Activated CD8-positive, alpha-beta memory T cell treated with anti-CD3 and anti-CD28 coated beads, Interleukin-2, amount 50 U/mL, for 48 hours (primary cell): ENCODE results near the gene WBP2NL.
"Not testable (repeated sequence)": the region's sequence is repeated elsewhere in the genome, so short reads cannot be mapped to it uniquely, and the experiment has no call there.

Source experiments
- DNase-seq: peaks from one replicate; pipeline ENCODE4 v3.0.0-alpha.2; 2020

Gene WBP2NL

DNA sequence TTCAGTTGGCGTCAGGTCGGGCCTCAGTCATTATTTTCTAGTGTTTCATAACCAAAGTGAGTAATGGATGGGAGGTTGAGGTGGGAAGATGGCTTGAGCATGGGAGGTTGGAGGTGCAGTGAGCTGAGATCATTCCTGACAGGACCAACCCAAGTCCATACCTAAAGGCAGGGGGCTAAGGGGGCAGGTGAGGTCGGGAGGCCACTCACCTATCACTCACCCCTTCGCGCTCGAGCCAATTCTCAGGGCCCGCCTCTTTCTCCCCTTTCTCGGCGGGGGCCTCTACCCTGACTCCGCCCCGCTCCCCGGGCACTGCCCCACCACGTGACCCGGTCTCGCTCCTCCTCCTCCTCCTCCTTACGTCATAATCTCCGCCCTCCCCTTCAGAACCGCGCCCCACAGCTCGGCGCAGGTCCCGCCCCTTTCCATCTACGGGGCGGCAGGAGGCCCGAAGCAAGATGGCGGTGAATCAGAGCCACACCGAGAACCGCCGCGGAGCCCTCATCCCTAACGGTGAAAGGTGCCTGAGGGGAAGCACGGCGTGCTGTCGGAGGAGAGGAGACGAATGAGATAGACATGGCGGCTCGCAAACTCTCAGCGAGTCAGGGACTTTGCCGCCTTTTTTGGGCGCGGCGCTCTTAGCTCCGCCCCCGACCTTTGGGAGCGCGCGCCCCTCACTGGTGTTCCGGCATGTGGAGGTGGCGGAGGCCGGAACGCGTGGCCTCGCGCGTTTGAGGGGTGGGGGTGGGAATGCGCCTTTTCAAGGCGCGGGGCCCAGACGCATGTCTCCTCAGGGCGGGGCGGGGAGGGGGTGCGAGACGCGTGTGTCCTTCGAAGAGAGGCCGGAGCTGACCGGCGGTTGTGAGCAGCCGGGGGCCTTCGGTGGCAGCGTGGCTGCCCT lies at the start of gene WBP2NL:
Gene WBP2NL, plus strand, starts transcription at position 428 of the 901 bp plus-strand sequence. Its CDS starts 31 bp downstream, at position 459.
- DNase-seq, result peak; percentile 89

GRCh38 chr22:41948928-41949296 lies 49.7 kb upstream of the WBP2NL start:
- DNase-seq, result not testable (repeated sequence)

GRCh38 chr22:41949297-41949965 lies 49.2 kb upstream of the WBP2NL start:
- DNase-seq, result no peak

- DNase-seq, result no peak
These were observed 46.6 kb upstream of the WBP2NL start, which contains the start of gene SMIM45 for GRCh38 chr22:41951898-41952474. SMIM45 (plus strand) TSS chr22:41952150.

- DNase-seq, result no peak
These were observed 45.9 kb upstream of the WBP2NL start for GRCh38 chr22:41952713-41953112.

DNA sequence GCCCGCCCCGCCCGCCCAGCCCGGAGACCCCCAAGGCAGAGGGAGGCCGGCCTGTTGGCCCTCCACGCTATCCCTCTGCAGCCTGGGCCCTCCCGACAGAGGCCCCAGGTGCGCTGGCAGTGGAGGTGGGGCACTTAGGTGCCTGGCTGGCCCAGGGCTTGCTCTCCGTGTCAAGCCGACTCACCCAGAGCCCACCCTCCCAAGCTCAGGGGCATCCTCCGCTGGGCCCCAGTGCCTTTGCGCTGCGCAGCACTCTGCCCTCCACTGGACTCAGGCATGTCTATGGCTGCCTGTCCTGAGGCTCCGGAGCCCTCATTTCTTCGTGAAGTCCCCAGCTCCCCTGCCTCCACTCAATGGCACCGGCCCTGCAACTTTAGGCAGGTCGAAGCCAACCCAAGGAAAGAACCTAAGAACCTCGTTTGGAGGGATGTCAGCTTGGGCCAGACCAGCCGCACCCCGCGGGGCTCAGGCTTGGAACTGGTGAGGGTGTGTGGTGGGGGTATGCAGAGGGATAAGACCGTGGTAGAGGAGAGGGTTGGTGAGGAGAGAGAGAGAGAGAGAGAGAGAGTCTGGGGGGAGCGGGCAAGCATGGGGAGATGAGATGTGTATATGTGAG lies 40.5 kb upstream of the WBP2NL start:
- no peak for DNase-seq

DNA sequence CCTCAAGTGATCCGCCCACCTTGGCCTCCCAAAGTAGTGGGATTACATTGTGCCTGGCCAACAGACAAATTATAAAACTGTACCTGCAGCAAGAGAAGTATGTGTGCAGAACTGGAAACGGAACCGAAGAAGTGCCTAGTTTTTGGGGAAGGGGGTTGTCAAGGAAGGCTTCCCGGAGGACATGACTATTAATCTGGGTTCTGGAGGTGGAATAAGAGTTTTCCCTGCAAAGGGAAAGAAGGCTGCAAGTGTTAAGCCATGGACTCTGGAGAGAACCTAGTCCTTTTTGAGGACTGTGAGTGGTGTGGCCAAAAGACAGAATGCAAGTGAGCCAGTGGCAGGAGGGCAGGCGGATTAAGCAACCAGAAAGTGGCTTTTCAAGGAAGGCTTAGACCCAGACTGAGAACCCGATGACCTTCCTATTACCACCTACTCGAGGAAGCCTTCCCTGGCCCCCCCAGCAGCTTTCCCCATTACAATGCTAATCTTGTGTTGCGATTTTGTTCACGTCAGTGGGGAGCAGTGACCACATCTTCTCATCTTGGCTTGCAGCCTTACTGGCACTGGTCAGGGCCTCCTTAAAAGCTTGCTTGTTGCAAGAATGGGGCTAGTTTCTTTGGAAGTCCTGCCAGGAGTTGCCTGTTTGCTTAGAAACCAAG lies 35.0 kb upstream of the WBP2NL start:
- no peak for DNase-seq

DNA sequence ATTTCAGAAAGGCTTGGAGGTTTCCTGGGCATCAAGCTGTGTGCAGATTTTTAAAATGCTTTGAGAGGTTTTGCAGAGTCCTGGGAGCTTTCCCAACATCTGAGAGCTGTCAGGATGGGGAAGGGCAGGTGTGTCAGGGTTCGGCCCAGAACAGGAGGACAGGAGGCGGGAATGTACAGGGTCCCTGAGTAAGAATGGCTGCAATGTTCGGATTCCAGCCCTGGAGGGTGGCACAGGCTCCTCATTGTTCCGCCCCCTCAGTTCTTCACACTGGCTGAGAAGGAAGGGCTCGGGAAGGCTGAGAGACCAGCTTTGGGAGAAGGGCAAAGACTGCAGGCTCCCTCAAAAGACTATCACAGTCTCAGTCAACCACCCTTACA lies 34.5 kb upstream of the WBP2NL start:
- no peak for DNase-seq

- no peak for DNase-seq
These were observed 32.4 kb upstream of the WBP2NL start for GRCh38 chr22:41966225-41966606.

GRCh38 chr22:41966607-41967240 lies 31.9 kb upstream of the WBP2NL start:
- no peak for DNase-seq

DNA sequence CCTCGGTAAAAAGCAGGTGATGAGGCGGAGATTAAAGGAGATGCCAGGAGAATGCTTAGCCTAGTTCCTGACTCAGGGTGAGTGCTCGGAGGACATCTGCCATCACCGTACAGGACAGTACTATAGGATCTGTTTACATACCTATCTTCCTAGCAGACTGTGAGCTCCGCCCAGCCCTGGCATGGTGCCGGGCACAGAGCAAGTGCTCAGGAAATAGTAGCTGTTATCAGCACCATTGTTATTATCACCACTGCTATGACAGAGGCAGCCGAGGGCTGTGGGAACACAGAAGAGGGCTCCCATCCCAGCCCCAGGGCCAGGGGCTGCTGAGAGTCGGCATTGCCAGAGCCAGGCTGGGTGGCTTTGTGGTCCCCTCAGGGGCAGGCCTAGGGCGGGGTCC lies 30.0 kb upstream of the WBP2NL start:
- no peak for DNase-seq

- no peak for DNase-seq
These were observed 29.4 kb upstream of the WBP2NL start, which contains the start of gene SEPTIN3 for GRCh38 chr22:41969110-41969646. SEPTIN3 (plus strand) TSS chr22:41969443; CDS start chr22:41971493, 2,050 bp downstream.

- no peak for DNase-seq
These were observed 28.0 kb upstream of the WBP2NL start for GRCh38 chr22:41970601-41971000.

DNA sequence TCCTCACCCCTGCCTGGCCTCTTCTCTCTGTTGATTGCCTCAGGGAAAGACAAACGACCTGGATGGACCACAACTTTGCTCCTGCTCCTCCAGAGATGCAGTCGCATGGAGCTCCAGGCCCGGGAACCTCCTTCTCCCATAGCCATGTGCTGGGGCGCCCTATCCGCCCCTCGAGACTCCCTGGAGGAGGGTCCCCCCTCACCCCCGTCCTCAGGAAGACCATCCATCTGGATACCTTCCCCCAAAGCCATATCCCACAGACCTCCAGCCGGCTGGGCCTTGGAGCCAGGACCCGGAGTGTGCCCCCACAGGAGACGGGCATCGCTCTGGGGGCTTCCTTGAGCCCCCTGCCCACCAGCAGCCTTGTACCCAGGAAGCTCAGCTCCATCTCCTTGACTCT lies 27.2 kb upstream of the WBP2NL start:
- no peak for DNase-seq

DNA sequence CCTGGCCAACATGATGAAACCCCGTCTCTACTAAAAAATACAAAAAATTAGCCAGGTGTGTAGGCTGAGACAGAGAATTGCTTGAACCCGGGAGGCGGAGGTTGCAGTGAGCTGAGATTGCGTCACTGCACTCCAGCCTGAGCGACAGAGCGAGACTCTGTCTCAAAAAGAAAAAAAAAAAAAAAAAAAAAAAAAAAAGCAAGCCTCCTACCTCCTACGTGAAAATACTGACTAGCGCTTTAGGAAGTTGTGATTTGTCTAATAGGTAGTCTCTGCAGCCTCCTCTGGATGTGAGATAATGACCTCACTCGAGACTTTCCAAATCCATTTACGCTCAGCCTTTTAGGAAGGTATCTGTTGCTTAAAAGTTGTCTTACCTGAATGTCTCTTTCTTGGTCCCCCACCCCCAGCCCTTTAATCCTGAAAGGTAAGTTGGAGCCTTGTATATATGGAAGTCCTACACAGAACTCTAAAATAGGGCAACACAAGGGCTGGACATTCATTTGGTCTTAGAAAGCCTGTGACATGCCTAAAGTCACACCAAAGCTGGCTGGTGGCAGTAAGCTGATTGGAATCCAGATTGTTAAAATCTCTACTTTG lies 23.8 kb upstream of the WBP2NL start:
- no peak for DNase-seq

DNA sequence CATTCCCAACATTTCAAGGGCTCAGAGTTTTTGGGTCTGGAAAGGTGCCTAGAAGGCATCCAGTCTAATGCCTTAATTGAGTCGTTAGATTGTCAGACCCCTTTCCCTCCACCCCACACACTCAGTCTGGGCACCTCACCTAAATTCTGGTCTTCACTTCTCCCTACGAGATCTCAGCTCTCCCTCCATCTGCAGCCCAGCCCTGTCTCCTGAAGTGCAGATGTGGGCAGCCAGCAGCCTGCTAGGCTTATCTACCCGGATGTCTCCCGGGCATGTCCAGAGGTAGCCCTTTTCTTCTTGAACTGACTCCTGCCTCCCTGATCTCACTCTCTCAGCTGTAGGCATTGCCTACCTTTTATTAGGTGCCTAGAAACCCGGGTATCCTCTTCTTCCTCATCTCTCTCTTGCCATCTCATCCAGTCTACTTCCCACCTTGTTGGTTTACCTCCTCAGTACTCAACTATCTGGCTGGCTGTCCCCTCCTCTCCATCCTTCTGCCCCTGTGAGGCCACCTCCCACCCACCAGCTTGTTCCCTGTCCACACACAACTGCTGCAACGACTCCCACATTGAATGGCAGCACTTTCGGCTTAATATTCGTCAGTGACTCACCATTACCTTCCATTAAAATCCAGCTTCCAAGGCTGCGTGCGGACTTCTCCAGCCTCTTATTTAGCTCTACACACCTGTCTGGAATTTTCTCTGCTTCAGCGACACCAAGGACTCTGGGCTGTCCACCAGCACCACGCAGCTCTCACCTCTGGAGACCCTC lies 23.1 kb upstream of the WBP2NL start:
- no peak for DNase-seq

DNA sequence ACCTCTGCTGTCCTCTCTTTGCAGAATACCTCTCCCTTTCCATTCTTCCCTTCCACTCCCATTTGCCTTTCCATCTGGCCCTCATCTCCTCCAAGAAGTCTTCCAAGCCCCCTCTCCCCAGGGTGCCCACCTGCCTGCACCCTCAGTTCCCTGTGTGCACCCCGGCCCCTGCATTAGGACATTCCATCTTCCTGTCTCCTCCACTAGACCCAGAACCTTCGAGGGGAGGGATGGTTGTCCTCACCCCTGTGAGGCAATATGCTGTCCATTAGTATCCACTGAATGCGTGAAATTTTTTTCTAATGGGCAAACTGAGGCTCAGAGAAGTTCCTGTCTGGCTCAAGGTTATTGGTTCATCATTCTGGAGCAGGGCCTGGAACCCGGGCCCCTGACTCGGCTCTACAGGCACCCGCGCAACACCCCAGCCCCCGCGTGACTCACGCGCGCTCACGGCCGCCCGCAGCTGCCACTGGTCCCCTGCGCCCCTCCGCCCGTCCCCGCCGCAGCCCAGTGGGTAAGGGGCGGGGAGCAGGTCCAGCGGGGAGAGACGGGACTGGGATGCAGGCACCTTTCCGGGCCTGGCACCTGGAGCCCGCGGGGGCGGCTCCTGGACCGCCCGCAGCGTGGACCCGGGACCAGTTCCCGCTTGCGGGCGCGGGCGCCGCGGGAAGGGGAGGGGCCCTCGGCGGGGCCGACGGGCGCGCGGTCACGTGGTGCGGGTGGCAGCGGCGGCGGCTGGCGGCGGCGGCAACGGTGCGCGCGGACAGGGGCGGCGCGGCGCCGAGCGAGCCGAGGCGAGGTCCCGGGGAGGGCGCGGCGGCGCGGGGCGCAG lies 22.3 kb upstream of the WBP2NL start:
- DNase-seq, result peak; percentile 73

DNA sequence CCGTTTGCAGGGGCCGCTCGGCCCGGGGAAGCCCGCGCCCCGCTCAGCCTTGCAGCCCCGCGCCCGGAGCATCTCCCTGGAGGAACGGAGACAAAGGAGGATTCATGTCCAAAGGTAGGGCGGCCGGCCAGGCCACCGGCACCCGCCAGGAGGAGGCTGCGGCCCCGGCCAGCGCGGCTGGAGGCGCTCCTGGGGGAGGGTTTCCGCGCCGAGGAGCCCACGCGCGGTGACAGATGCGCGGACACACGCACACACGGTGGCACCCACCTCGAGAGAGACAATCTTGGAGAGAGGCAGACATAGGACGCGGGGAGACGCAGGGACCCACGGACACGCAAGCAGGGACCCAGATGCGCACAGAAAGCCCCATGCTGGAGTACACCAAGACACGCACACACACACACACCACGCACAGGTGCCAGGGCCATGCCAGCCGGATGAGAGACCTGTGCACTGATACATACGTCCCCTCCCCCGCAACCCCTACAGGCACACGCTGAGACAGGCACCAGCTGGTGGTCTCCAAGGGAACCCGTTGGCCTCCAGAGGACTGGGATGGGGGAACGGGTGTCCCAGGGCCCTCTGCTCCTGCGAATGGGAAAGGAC lies 21.5 kb upstream of the WBP2NL start:
- no peak for DNase-seq

DNA sequence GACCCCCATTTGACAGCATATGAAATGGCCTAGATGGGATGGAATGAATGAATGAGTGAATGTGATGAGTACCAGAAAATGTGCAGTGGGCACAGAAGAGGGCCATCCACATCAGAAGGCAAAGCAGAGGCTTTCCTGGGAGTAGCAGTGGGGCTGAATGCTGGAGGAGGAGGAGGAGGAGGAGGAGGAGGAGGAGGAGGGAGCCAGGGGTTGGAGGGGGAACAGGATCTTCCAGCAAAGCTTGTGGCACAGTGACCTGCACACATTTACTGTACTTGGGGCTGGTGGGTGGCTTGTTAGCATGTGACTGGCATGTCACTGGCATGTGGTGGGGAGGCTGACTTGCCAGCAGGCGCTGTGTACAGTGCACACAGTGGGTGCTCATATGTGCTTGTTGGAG lies 19.9 kb upstream of the WBP2NL start:
- no peak for DNase-seq
